Liver (tissue), 3 donors: ENCODE data around the gene APBA3.

ENCODE experiments used
- FOXA1 ChIP-seq: IDR thresholded peaks from 2 replicates; pipeline ENCODE4 v1.6.1; 2016; ENCODE audit warnings: antibody characterized with exemption
- GABPA ChIP-seq, 2 donors: IDR thresholded peaks in 1 of 2; conservative IDR thresholded peaks in 1 of 2; 2 replicates each; pipeline ENCODE4 v1.6.1; 2016; ENCODE audit warnings: antibody characterized with exemption in 2 of 2, mild to moderate bottlenecking in 1 of 2, moderate library complexity in 1 of 2
- HNF4A ChIP-seq, 2 donors: conservative IDR thresholded peaks; 2 replicates each; pipeline ENCODE4 v1.6.1; 2016; ENCODE audit warnings: antibody characterized with exemption in 2 of 2, mild to moderate bottlenecking in 2 of 2
- RAD21 ChIP-seq, 2 donors: IDR thresholded peaks; 2 replicates each; pipeline ENCODE4 v1.6.1; 2016; ENCODE audit warnings: antibody characterized with exemption in 2 of 2, mild to moderate bottlenecking in 2 of 2
- SP1 ChIP-seq: IDR thresholded peaks from 2 replicates; pipeline ENCODE4 v1.6.1; 2018; ENCODE audit warnings: antibody characterized with exemption, mild to moderate bottlenecking
- TAF1 ChIP-seq: conservative IDR thresholded peaks from 2 replicates; pipeline ENCODE4 v1.6.1; 2016; ENCODE audit warnings: antibody characterized with exemption, mild to moderate bottlenecking
- YY1 ChIP-seq: IDR thresholded peaks from 2 replicates; pipeline ENCODE4 v1.6.1; 2016; ENCODE audit warnings: antibody characterized with exemption, mild to moderate bottlenecking
- TF ChIP-seq, protein P1 (sequence below): fragments of 150-350 bp; IDR thresholded peaks from 2 replicates; pipeline ENCODE4 v1.5.1; 2017; ENCODE audit warnings: improper control_type of control experiment, low read depth, low read length; ENCODE audit not compliant: missing input control
- TF ChIP-seq, protein P2 (sequence below): IDR thresholded peaks from 2 replicates; pipeline ENCODE4 v1.6.1; 2016; ENCODE audit warnings: antibody characterized with exemption, mild to moderate bottlenecking
- TF ChIP-seq, protein P3 (sequence below): IDR thresholded peaks from 2 replicates; pipeline ENCODE4 v1.6.1; 2016; ENCODE audit warnings: antibody characterized with exemption
- TF ChIP-seq, protein P4 (sequence below): IDR thresholded peaks from 2 replicates; pipeline ENCODE4 v1.6.1; 2016; ENCODE audit warnings: antibody characterized with exemption
- TF ChIP-seq, protein P5 (sequence below): IDR thresholded peaks from 2 replicates; pipeline ENCODE4 v1.6.1; 2016; ENCODE audit warnings: antibody characterized with exemption
- donor health status: healthy.
- donor health status: healthy.

DNA sequence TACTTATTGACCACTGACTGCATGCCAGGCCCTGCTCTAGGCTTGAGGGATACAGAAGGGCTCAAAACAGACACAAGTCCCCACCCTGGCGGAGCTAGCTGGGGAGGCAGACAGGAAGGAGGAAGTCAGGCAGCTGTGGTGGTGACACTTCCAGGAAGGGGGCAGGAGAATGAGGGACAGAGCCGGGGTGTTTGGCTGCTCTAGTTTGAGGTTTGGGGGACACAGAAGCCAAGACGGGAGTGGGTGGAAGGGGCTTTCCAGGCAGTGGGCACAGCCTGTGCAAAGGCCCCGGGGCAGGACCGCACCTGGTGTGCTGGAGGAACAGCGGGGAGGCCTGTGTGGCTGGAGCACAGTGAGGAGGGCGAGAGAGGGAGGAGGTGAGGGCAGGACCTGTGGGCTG is 5.0 kb upstream of the APBA3 start:
- TF ChIP-seq, protein P1, sequence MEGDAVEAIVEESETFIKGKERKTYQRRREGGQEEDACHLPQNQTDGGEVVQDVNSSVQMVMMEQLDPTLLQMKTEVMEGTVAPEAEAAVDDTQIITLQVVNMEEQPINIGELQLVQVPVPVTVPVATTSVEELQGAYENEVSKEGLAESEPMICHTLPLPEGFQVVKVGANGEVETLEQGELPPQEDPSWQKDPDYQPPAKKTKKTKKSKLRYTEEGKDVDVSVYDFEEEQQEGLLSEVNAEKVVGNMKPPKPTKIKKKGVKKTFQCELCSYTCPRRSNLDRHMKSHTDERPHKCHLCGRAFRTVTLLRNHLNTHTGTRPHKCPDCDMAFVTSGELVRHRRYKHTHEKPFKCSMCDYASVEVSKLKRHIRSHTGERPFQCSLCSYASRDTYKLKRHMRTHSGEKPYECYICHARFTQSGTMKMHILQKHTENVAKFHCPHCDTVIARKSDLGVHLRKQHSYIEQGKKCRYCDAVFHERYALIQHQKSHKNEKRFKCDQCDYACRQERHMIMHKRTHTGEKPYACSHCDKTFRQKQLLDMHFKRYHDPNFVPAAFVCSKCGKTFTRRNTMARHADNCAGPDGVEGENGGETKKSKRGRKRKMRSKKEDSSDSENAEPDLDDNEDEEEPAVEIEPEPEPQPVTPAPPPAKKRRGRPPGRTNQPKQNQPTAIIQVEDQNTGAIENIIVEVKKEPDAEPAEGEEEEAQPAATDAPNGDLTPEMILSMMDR: no peak
- TF ChIP-seq YY1: no peak
- no peak for TF ChIP-seq GABPA (IDR thresholded peaks at IDR 0.05 in 1 of 2, conservative IDR thresholded peaks at IDR 0.05 in 1 of 2)
- no peak for TF ChIP-seq HNF4A (conservative IDR thresholded peaks at IDR 0.05)
- TF ChIP-seq, protein P2, sequence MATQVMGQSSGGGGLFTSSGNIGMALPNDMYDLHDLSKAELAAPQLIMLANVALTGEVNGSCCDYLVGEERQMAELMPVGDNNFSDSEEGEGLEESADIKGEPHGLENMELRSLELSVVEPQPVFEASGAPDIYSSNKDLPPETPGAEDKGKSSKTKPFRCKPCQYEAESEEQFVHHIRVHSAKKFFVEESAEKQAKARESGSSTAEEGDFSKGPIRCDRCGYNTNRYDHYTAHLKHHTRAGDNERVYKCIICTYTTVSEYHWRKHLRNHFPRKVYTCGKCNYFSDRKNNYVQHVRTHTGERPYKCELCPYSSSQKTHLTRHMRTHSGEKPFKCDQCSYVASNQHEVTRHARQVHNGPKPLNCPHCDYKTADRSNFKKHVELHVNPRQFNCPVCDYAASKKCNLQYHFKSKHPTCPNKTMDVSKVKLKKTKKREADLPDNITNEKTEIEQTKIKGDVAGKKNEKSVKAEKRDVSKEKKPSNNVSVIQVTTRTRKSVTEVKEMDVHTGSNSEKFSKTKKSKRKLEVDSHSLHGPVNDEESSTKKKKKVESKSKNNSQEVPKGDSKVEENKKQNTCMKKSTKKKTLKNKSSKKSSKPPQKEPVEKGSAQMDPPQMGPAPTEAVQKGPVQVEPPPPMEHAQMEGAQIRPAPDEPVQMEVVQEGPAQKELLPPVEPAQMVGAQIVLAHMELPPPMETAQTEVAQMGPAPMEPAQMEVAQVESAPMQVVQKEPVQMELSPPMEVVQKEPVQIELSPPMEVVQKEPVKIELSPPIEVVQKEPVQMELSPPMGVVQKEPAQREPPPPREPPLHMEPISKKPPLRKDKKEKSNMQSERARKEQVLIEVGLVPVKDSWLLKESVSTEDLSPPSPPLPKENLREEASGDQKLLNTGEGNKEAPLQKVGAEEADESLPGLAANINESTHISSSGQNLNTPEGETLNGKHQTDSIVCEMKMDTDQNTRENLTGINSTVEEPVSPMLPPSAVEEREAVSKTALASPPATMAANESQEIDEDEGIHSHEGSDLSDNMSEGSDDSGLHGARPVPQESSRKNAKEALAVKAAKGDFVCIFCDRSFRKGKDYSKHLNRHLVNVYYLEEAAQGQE: no peak
- TF ChIP-seq, protein P3, sequence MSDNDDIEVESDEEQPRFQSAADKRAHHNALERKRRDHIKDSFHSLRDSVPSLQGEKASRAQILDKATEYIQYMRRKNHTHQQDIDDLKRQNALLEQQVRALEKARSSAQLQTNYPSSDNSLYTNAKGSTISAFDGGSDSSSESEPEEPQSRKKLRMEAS: no peak
- TF ChIP-seq TAF1: no peak
- TF ChIP-seq, protein P4, sequence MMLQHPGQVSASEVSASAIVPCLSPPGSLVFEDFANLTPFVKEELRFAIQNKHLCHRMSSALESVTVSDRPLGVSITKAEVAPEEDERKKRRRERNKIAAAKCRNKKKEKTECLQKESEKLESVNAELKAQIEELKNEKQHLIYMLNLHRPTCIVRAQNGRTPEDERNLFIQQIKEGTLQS: no peak
- TF ChIP-seq FOXA1: no peak
- no peak for TF ChIP-seq SP1
- no peak for TF ChIP-seq RAD21 (IDR thresholded peaks at IDR 0.05)
- TF ChIP-seq, protein P5, sequence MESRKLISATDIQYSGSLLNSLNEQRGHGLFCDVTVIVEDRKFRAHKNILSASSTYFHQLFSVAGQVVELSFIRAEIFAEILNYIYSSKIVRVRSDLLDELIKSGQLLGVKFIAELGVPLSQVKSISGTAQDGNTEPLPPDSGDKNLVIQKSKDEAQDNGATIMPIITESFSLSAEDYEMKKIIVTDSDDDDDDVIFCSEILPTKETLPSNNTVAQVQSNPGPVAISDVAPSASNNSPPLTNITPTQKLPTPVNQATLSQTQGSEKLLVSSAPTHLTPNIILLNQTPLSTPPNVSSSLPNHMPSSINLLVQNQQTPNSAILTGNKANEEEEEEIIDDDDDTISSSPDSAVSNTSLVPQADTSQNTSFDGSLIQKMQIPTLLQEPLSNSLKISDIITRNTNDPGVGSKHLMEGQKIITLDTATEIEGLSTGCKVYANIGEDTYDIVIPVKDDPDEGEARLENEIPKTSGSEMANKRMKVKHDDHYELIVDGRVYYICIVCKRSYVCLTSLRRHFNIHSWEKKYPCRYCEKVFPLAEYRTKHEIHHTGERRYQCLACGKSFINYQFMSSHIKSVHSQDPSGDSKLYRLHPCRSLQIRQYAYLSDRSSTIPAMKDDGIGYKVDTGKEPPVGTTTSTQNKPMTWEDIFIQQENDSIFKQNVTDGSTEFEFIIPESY: no peak
